T-helper 1 cell (primary cell): Measurements from ENCODE around the gene TANGO2.

Experiments
- DNase-seq, 5 donors: peaks; one replicate each; pipeline ENCODE4 v3.0.0-alpha.2; 2012 to 2020

The TANGO2 gene

DNA sequence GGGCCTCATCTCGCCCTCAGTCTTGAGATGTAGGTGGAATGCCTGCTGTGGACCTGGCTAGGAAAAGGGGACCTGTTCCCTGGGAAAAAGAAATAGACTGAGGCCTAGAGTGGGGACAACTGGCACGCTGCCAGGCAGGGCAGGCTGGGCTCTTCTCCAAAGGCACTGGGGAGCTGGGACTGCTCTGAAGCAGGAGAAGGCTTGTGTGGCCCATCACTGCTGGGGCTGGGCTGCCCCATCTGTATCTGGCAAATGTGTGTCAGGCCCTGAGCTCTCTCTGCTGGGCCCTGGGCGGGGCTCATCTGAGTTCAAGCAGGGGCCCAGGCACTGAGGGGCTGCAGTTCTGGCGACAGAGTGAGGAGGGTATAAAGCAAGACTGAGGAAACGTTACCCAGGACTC, 37.2 kb upstream of the TANGO2 start:
- DNase-seq: no peak

GRCh38 chr22:19984201-19984753, 36.6 kb upstream of the TANGO2 start:
- no peak for DNase-seq

- no peak for DNase-seq
Measured at GRCh38 chr22:19984851-19985811, 35.8 kb upstream of the TANGO2 start.

- DNase-seq: no peak
Measured at GRCh38 chr22:19986011-19986409, 34.9 kb upstream of the TANGO2 start.

- DNase-seq: peak; percentile 34 to 63 (median 47)
Measured at GRCh38 chr22:19986410-19987341, 34.2 kb upstream of the TANGO2 start.

- no peak for DNase-seq
Measured at GRCh38 chr22:19987394-19988306, 33.3 kb upstream of the TANGO2 start.

- DNase-seq: no peak
Measured at GRCh38 chr22:19988331-19988808, 32.5 kb upstream of the TANGO2 start.

GRCh38 chr22:19988965-19989724, 31.8 kb upstream of the TANGO2 start:
- no peak for DNase-seq

GRCh38 chr22:19989725-19990067, 31.2 kb upstream of the TANGO2 start:
- DNase-seq: no peak

GRCh38 chr22:19990188-19990587, 30.7 kb upstream of the TANGO2 start:
- DNase-seq: no peak

GRCh38 chr22:19990609-19991394, 30.1 kb upstream of the TANGO2 start:
- DNase-seq: no peak

- DNase-seq: no peak
Measured at GRCh38 chr22:19991395-19991644, 29.6 kb upstream of the TANGO2 start.

GRCh38 chr22:19991645-19992451, 29.1 kb upstream of the TANGO2 start:
- no peak for DNase-seq

- DNase-seq: no peak
Measured at GRCh38 chr22:19992481-19992911, 28.4 kb upstream of the TANGO2 start.

GRCh38 chr22:19992921-19993355, 28.0 kb upstream of the TANGO2 start:
- DNase-seq: no peak

DNA sequence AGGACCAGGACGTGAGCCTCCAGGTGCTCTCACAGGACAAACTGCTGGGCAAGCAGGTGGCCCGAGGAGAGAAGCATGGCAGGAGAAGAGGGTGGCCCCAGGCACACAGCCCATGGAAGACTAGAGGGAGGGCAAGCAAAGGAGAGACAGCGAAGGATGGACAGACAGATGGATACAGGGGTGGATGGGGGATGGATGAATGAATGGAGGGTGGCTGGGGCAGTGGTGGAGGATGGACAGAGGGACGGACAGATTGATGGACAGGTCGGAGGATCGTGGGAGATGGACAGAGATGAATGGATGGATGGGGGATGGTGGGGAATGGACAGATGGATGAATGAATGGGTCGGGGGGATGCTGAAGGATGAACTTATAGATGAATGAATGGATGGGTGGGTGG, 27.0 kb upstream of the TANGO2 start:
- DNase-seq: no peak

DNA sequence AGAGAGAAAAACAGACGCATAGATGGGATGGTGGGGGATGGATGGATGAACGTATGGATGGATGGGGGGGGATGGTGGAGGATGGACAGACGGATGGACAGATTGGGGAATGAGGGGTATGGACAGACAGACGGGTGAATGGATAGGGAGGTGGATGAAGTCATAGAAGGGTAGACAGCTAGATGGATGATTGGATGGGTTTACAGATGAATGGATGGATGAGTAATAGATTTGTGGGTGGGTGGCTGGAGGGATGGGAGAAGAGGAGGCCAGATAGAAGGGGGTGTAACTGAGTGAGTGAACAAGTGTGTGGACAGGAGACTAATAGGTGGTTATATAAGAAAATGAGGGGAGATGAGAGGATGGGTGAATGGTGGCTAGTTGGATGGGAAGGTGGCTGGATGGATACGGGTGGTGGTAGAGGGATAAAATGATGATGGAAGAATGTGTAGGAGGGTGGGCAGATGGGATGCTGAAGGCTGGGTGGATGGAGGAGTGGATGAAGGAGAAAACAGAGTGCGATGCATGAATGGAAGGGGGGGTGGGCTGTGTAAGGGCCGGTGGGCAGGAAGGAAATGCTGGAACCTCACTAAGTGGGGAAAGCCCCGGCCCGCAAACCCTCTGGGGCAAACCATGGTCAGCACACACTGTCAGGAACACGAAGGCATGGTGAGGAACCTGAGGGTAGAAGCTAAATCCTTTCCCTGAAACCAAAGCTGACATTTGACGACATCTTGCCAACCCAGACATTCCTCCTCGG, 25.9 kb upstream of the TANGO2 start:
- no peak for DNase-seq

GRCh38 chr22:19995611-19996339, 25.1 kb upstream of the TANGO2 start:
- DNase-seq: no peak
